DOHH2 (cell line): ENCODE data around the gene EPS15.

Experiments used
- H3F3A ChIP-seq: fragments of 200-600 bp; sonication (generic), shearing (Covaris generic); 2 replicates; pipeline ENCODE4 v1.6.0; 2016; ENCODE audit warnings: antibody characterized with exemption, mild to moderate bottlenecking; ENCODE audit not compliant: control insufficient read depth, insufficient read depth
- H3K27ac ChIP-seq: fragments of 200-600 bp; sonication (generic); 2 replicates; pipeline ENCODE4 v1.5.1; 2014; ENCODE audit warnings: low read depth, mild to moderate bottlenecking, low read length, moderate library complexity
- H3K27me3 ChIP-seq: fragments of 200-600 bp; sonication (generic); 2 replicates; pipeline ENCODE4 v1.6.1; 2014; ENCODE audit warnings: mild to moderate bottlenecking, low read length, mixed read lengths; ENCODE audit not compliant: control insufficient read depth
- H3K36me3 ChIP-seq: fragments of 200-600 bp; sonication (generic); 2 replicates; pipeline ENCODE4 v1.6.1; 2014; ENCODE audit warnings: mild to moderate bottlenecking, low read length, moderate library complexity, mixed read lengths; ENCODE audit not compliant: control insufficient read depth
- H3K4me1 ChIP-seq: fragments of 200-600 bp; sonication (generic); 2 replicates; pipeline ENCODE4 v1.6.1; 2014; ENCODE audit warnings: mild to moderate bottlenecking, low read length, mixed read lengths; ENCODE audit not compliant: control insufficient read depth
- H3K4me2 ChIP-seq: fragments of 200-600 bp; sonication (generic); 2 replicates; pipeline ENCODE4 v1.6.0; 2014; ENCODE audit warnings: mild to moderate bottlenecking, low read length, moderate library complexity
- H3K4me3 ChIP-seq: fragments of 200-600 bp; sonication (generic); 2 replicates; pipeline ENCODE4 v1.5.1; 2014; ENCODE audit warnings: mild to moderate bottlenecking, low read length, mixed read lengths
- H3K79me2 ChIP-seq: fragments of 200-600 bp; sonication (generic); 2 replicates; pipeline ENCODE4 v1.6.1; 2014; ENCODE audit warnings: mild to moderate bottlenecking, low read length, mixed read lengths; ENCODE audit not compliant: control insufficient read depth
- H3K9me2 ChIP-seq: fragments of 200-600 bp; sonication (generic); replicated peaks from 2 replicates; pipeline ENCODE4 v1.6.1; 2014; ENCODE audit warnings: mild to moderate bottlenecking, low read length, mixed read lengths; ENCODE audit not compliant: control insufficient read depth
- H3K9me3 ChIP-seq: fragments of 200-600 bp; sonication (generic); 2 replicates; pipeline ENCODE4 v1.6.1; 2014; ENCODE audit warnings: antibody characterized with exemption, low read length, mixed read lengths; ENCODE audit not compliant: control insufficient read depth, insufficient read depth
- H4K20me1 ChIP-seq: fragments of 200-600 bp; sonication (generic); 2 replicates; pipeline ENCODE4 v1.6.0; 2014; ENCODE audit warnings: low read depth, mild to moderate bottlenecking, antibody characterized with exemption, low read length, moderate library complexity; ENCODE audit not compliant: control insufficient read depth, insufficient read depth
- CTCF ChIP-seq: fragments of 200-600 bp; sonication (generic); IDR thresholded peaks from one replicate; pipeline ENCODE4 v1.5.1; 2014; ENCODE audit warnings: antibody characterized with exemption, mild to moderate bottlenecking, low read depth, low read length; ENCODE audit not compliant: poor library complexity, severe bottlenecking
- EZH2phosphoT487 ChIP-seq: fragments of 200-600 bp; sonication (generic); IDR thresholded peaks from 2 replicates; pipeline ENCODE4 v1.6.1; 2017; ENCODE audit warnings: borderline replicate concordance, mild to moderate bottlenecking, antibody characterized with exemption, low read length, moderate library complexity, mixed read lengths

The EPS15 gene

GRCh38 chr1:51489472-51489871 lies 29.6 kb downstream of the EPS15 start:
- H3K4me2 ChIP-seq, result peak overlapping the region; percentile 79
- H3F3A ChIP-seq, result peaks cover 24% of the 10 kb centered on the region
- peaks cover 100% of the 10 kb centered on the region for H3K79me2 ChIP-seq
- peaks cover 10% of the 10 kb centered on the region for H4K20me1 ChIP-seq
- peaks cover 71% of the 10 kb centered on the region for H3K4me1 ChIP-seq
- H3K27me3 ChIP-seq, result no peaks in the 10 kb centered on the region
- H3K4me3 ChIP-seq, result no peak overlapping the region
- TF ChIP-seq EZH2phosphoT487 (no peak), CTCF (no peak)
- peaks cover 30% of the 10 kb centered on the region for H3K36me3 ChIP-seq
- no peaks in the 10 kb centered on the region for H3K9me2 ChIP-seq
- H3K9me3 ChIP-seq, result no peaks in the 10 kb centered on the region
- H3K27ac ChIP-seq, result 0 out of 2 replicates have a peak overlapping the region, but pooled peaks have one; percentile 87

GRCh38 chr1:51488372-51489050 lies 30.6 kb downstream of the EPS15 start:
- H3K4me3 ChIP-seq, result no peak overlapping the region
- H3K79me2 ChIP-seq, result peaks cover 100% of the 10 kb centered on the region
- H3K36me3 ChIP-seq, result peaks cover 35% of the 10 kb centered on the region
- no peak overlapping the region for H3K27ac ChIP-seq
- H3K9me3 ChIP-seq, result no peaks in the 10 kb centered on the region
- peaks cover 6% of the 10 kb centered on the region; the same call in 1 of the 2 replicates for H4K20me1 ChIP-seq
- peaks cover 61% of the 10 kb centered on the region for H3K4me1 ChIP-seq
- no peaks in the 10 kb centered on the region for H3K27me3 ChIP-seq
- no peaks in the 10 kb centered on the region for H3K9me2 ChIP-seq
- TF ChIP-seq EZH2phosphoT487 (no peak), CTCF (no peak)
- H3F3A ChIP-seq, result peaks cover 24% of the 10 kb centered on the region
- H3K4me2 ChIP-seq, result peak overlapping the region; percentile 10

GRCh38 chr1:51487628-51488027 lies 31.4 kb downstream of the EPS15 start:
- no peaks in the 10 kb centered on the region for H3K27me3 ChIP-seq
- H4K20me1 ChIP-seq, result peaks cover 6% of the 10 kb centered on the region; the same call in 1 of the 2 replicates
- no peaks in the 10 kb centered on the region for H3K9me3 ChIP-seq
- H3F3A ChIP-seq, result peaks cover 22% of the 10 kb centered on the region
- H3K4me3 ChIP-seq, result no peak overlapping the region
- H3K27ac ChIP-seq, result no peak overlapping the region
- no peaks in the 10 kb centered on the region for H3K9me2 ChIP-seq
- H3K4me1 ChIP-seq, result peaks cover 58% of the 10 kb centered on the region
- TF ChIP-seq CTCF (no peak), EZH2phosphoT487 (no peak)
- peaks cover 41% of the 10 kb centered on the region for H3K36me3 ChIP-seq
- H3K4me2 ChIP-seq, result no peak overlapping the region
- peaks cover 100% of the 10 kb centered on the region for H3K79me2 ChIP-seq
